ENCODE results near the gene TMEM30B.
A peak's percentile ranks its signal among the peaks of the same experiment; 100 is the strongest.

The TMEM30B gene

GRCh38 chr14:61269321-61270083 lies 11.6 kb downstream of the TMEM30B start:
- Histone ChIP-seq H3K9ac (ENCODE audit: low read length) (no peak overlapping the region; the same call in 1 of the 2 replicates), H2AFZ (ENCODE audit: low read length) (0 out of 2 replicates have a peak overlapping the region, but pooled peaks have one; percentile 16)

DNA sequence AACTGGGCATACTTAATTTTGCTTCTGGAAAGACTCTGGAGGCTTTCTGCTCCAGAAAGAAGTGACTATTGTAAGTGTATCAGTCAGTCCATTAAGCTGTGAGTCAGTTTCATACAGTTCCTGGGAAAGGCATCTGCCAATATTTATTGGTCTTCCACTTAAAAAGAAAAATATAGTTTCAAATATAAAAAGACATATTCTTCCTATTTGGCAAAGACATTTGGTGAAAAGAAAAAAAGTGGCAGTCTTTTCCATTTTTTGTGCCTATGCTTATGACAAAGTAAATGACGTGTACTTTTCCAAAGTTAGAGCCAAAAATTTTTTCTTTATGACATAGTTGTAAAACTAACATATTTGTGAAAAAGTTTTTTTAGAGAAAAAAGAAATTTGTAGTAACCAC lies 12.3 kb downstream of the TMEM30B start:
- Histone ChIP-seq H3K79me2 (ENCODE audit: insufficient read depth, low read length) (no peaks in the 10 kb centered on the region), H3K36me3 (ENCODE audit: insufficient read depth, low read length) (no peaks in the 10 kb centered on the region), H3K4me1 (ENCODE audit: insufficient read depth, low read length, severe bottlenecking) (peaks cover 7% of the 10 kb centered on the region), H3K27ac (ENCODE audit: low read depth, low read length, poor library complexity, severe bottlenecking) (no peak overlapping the region), H3F3A (ENCODE audit: insufficient read depth, low read length) (no peaks in the 10 kb centered on the region), H3K9ac (ENCODE audit: low read length) (no peak overlapping the region), H3K9me2 (ENCODE audit: low read depth, low read length) (no peaks in the 10 kb centered on the region), H3K4me3 (ENCODE audit: low read depth, low read length, poor library complexity, severe bottlenecking) (no peak overlapping the region), H2AFZ (ENCODE audit: low read length) (no peak overlapping the region), H3K27me3 (ENCODE audit: insufficient read depth, low read length) (peaks cover 4% of the 10 kb centered on the region; the same call in 1 of the 2 replicates), H3K4me2 (ENCODE audit: low read length) (no peak overlapping the region), H4K20me1 (ENCODE audit: insufficient read depth, low read length) (no peaks in the 10 kb centered on the region), H3K9me3 (ENCODE audit: low read length) (no peaks in the 10 kb centered on the region)
- no peak for TF ChIP-seq EZH2 (IDR thresholded peaks at IDR 0.05; ENCODE audit: borderline replicate concordance, low read length)
- TF ChIP-seq, protein P1, sequence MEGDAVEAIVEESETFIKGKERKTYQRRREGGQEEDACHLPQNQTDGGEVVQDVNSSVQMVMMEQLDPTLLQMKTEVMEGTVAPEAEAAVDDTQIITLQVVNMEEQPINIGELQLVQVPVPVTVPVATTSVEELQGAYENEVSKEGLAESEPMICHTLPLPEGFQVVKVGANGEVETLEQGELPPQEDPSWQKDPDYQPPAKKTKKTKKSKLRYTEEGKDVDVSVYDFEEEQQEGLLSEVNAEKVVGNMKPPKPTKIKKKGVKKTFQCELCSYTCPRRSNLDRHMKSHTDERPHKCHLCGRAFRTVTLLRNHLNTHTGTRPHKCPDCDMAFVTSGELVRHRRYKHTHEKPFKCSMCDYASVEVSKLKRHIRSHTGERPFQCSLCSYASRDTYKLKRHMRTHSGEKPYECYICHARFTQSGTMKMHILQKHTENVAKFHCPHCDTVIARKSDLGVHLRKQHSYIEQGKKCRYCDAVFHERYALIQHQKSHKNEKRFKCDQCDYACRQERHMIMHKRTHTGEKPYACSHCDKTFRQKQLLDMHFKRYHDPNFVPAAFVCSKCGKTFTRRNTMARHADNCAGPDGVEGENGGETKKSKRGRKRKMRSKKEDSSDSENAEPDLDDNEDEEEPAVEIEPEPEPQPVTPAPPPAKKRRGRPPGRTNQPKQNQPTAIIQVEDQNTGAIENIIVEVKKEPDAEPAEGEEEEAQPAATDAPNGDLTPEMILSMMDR (IDR thresholded peaks at IDR 0.05; ENCODE audit: low read length): no peak

More at GRCh38 chr14:61269321-61270083, 11.6 kb downstream of the TMEM30B start:
- no peaks in the 10 kb centered on the region for H3F3A ChIP-seq (ENCODE audit: insufficient read depth, low read length)
- H3K4me3 ChIP-seq (ENCODE audit: low read depth, low read length, poor library complexity, severe bottlenecking): peak overlapping the region; percentile 44
- H3K9me2 ChIP-seq (ENCODE audit: low read depth, low read length): no peaks in the 10 kb centered on the region
- H3K27me3 ChIP-seq (ENCODE audit: insufficient read depth, low read length): peaks cover 6% of the 10 kb centered on the region; the same call in 1 of the 2 replicates
- no peak overlapping the region for H3K27ac ChIP-seq (ENCODE audit: low read depth, low read length, poor library complexity, severe bottlenecking)
- no peaks in the 10 kb centered on the region for H3K36me3 ChIP-seq (ENCODE audit: insufficient read depth, low read length)
- H3K4me2 ChIP-seq (ENCODE audit: low read length): peak overlapping the region; percentile 59
- H4K20me1 ChIP-seq (ENCODE audit: insufficient read depth, low read length): no peaks in the 10 kb centered on the region
- peaks cover 7% of the 10 kb centered on the region for H3K4me1 ChIP-seq (ENCODE audit: insufficient read depth, low read length, severe bottlenecking)
- TF ChIP-seq, protein P1 (IDR thresholded peaks at IDR 0.05; ENCODE audit: low read length): peak; percentile 86
- no peak for TF ChIP-seq EZH2 (IDR thresholded peaks at IDR 0.05; ENCODE audit: borderline replicate concordance, low read length)
- H3K79me2 ChIP-seq (ENCODE audit: insufficient read depth, low read length): no peaks in the 10 kb centered on the region
- H3K9me3 ChIP-seq (ENCODE audit: low read length): no peaks in the 10 kb centered on the region

DNA sequence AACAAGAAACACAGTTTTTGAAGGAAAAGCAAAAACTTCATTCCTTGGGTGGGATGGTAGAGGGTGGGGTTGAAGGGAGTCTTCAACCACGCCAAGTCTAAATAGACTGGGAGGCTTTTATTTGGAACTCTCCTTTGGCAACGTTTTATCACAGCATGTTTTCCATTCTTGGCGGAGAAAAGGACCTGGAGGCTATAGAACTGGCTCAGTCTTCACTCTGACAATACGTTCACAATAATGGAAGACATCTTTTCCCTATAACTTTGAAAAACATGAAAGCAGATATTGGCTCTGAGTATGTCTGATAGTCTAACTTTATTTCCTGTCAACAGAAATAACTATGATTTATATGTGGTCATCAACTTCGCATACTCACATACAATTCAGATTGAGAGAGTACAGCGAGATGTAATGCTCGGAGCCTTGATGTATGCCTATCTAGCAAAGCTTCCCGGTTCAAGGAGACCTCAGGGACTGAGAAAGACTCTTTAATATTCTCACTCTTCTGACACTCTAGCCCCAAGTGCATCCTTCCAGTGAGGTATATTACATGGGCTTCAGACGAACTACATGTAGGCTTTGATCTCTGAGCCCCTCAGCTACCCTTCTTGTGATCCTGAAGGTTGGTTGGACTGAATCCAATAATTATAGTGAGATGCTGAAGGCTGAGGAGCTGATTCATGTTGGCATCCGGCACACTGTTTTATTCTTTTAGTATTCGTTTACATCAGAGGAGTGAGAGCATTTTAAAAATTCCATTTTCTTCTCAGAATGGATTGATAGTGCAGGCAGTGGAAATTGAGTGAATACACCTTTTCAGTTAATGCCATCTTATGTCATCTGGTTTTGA lies 14.0 kb downstream of the TMEM30B start:
- Histone ChIP-seq H3F3A (ENCODE audit: insufficient read depth, low read length) (no peaks in the 10 kb centered on the region), H3K27me3 (ENCODE audit: insufficient read depth, low read length) (no peaks in the 10 kb centered on the region), H3K9me2 (ENCODE audit: low read depth, low read length) (no peaks in the 10 kb centered on the region), H3K9me3 (ENCODE audit: low read length) (no peaks in the 10 kb centered on the region), H3K4me3 (ENCODE audit: low read depth, low read length, poor library complexity, severe bottlenecking) (no peak overlapping the region), H4K20me1 (ENCODE audit: insufficient read depth, low read length) (no peaks in the 10 kb centered on the region), H3K27ac (ENCODE audit: low read depth, low read length, poor library complexity, severe bottlenecking) (no peak overlapping the region), H3K36me3 (ENCODE audit: insufficient read depth, low read length) (no peaks in the 10 kb centered on the region), H3K79me2 (ENCODE audit: insufficient read depth, low read length) (no peaks in the 10 kb centered on the region), H3K9ac (ENCODE audit: low read length) (no peak overlapping the region), H3K4me1 (ENCODE audit: insufficient read depth, low read length, severe bottlenecking) (peaks cover 7% of the 10 kb centered on the region), H3K4me2 (ENCODE audit: low read length) (no peak overlapping the region), H2AFZ (ENCODE audit: low read length) (no peak overlapping the region)
- TF ChIP-seq, protein P1 (IDR thresholded peaks at IDR 0.05; ENCODE audit: low read length): no peak
- TF ChIP-seq EZH2 (IDR thresholded peaks at IDR 0.05; ENCODE audit: borderline replicate concordance, low read length): no peak

Data from OCI-LY1 (cell line).